Ammon's horn (tissue), 1 donor: ENCODE results near the gene MIAT.
A peak's percentile ranks its signal among the peaks of the same experiment; 100 is the strongest.
"Not testable (repeated sequence)": the region's sequence is repeated elsewhere in the genome, so short reads cannot be mapped to it uniquely, and the experiment has no call there.

Experiments
- DNase-seq: peaks from one replicate; pipeline ENCODE4 v3.0.0-alpha.2; 2016; ENCODE audit warnings: low spot score

The MIAT gene

DNA sequence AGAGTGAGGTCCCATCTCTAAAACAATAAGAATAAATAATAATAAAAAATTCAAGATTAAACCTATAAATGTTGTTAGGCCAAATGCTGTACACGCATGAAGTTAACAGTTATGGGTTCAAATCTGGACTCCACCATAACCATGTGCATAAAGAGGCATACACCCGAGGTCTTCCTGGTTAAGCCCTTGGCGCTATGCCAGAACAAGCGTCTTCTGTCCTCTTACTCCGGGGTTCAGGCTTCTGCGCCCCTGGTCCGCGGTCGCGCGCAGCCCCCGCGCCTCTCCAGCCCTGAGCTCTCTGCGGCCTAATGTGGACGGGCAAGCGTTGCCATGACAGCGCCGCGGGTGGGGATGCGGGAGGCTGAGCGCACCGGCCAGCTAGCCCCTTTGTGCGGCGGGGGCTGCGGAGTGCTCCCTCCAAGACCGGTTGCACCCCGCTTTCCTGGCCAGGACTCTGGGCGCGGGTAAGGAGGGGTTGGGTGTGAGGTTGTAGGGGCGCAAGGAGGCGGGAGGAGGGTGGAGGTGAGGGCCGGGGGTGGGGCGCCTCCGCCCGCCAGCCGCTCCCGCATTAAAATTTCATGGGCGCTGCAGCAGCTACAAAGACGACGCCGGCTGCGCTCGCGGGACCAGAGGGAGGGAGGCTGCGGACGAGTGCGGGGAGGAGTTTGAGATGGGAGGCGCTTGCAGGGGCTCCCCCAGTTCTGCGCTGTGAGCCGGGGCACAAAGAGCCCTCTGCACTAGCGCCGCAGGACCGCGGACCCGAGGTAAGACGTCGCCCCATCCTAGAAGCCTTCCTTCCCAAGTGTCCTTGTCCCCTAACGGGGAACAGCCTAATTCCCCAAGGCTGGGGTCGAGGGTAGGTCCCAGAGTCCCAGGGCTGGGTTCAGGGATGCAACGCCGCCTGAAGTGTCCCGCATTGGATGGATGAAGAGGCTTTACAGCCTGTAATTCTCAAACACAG is at the start of gene MIAT:
TSS of gene MIAT (plus strand) at position 698 of the 961 bp plus-strand sequence.
- peak; percentile 68 for DNase-seq

DNA sequence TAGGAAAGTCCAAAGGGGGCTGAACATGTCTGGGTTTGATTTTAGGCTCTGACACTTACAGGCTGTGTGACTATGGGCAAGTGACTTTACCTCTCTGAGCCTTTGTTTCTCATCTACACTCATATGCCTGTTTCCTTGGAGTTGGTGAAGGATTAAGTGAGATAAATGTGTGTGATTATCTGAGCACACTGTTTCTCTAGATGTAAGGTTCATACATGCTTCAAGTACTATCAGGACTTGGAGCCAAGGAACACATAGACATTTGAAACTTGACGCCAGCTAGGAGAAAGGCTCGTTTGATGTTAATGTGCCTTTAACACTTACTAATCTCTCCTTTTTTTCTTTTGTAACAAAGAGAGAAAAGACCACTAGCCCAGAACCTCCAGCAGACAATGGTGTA is 49.3 kb upstream of the MIAT start:
- DNase-seq = no peak

DNA sequence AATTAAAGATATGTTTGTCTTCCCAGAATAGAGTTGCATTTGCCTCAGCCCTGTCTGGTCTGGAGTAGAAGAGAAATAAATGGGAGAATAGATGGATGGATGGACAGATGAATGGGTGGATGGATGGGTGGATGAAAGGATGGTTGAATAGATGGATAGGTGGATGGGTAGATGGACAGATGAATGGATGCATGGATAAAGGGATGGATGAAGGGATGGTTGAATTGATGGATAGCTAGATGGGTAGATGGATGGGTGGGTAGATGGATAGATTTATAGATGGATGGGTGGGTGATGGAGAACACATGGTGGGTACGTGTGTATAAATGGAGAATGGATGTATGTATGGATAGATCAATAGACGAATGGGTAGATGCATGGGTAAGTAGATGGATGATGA is 48.1 kb upstream of the MIAT start:
- no peak for DNase-seq

DNA sequence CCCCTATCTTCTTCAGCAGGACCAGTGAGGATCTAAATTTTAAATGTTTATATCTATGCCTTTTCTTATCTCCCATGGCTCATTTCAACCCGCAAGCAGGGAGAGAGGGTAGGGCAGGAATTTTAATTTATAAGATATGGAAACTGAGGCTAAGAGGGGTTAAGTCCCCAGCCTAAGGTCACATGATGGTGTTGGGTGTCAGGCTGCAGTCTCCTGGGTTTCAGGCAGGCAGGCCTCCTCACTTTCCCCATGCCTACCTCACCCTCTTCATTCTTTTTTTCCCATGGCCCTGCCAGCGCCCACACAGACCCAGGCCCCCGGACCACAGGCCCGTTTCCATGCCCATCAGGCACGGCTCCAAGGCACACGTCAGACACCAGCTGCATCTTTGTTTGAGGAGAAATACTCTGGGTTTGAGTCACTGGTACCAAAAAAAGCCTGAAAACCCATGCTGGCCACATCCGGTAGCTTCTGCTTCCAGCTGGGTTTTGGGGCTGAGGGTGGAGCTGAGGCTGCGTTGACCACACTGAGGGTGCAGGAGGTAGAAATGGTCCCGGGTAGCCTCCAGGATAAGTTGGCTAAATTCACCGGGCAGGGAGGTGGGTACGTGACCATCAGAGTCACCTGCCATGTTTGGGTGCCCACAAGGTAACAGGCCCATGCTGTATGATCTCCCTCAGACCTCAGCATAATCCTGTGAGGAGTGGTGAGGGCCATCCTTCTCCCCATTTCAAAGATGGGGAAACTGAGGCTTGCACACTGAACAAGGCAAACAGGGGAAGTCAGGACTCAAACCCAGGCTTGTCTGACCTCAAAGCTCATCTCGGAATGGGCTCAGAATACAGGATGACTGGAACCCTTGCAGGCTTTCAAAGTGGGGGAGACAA is 47.1 kb upstream of the MIAT start:
- DNase-seq = peak; percentile 67

DNA sequence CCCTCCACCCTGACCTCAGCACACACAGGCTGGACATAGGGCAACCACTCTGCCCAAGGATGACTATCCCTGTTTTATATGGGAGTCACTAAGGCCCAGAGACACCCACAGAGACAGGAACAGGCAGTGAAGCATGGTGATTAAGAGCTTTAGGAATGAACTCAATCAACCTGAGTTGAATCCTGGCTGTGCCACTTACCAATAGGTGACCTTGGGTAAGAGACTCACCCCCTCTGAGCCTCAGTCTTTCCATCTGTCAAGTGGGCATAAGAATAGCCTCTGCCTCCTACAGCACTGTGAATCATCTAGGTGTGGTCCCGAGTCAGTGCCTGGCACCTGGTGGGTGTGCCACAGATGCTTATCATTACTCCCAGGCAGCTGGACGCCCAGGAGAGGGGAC is 46.4 kb upstream of the MIAT start:
- no peak for DNase-seq

DNA sequence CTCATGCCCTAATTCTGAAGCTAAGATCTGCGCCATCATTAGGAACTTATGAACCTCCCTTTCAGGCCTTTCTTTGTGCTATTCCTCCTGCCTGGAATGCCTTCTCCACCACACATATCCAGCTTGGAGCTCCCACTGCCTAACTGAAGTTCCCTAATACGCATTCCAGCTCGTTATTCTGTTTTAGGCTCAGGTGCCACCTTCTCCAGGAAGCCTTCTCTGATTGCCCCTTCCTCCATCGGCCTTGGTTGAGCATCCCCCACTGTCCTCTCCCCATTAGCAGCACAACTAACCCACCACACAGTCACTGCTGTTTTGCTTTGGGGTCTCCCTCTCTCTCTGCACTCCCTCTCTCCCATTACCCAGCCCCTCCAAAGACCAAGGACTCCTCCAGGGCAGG is 44.7 kb upstream of the MIAT start:
- no peak for DNase-seq

DNA sequence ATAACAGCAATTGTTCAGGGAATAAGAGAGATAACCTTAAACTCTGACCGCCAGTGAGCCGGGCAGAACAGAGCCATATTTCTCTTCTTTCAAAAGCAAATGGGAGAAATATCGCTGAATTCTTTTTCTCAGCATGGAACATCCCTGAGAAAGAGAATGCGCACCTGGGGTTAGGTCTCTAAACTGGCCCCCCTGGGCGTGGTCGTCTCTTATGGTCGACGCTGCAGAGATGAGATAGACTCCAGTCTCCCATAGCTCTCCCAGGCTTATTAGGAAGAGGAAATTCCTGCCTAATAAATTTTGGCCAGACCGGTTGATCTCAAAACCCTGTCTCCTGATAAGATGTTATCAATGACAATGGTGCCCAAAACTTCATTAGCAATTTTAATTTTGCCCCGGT is 43.6 kb upstream of the MIAT start:
- DNase-seq = not testable (repeated sequence)

DNA sequence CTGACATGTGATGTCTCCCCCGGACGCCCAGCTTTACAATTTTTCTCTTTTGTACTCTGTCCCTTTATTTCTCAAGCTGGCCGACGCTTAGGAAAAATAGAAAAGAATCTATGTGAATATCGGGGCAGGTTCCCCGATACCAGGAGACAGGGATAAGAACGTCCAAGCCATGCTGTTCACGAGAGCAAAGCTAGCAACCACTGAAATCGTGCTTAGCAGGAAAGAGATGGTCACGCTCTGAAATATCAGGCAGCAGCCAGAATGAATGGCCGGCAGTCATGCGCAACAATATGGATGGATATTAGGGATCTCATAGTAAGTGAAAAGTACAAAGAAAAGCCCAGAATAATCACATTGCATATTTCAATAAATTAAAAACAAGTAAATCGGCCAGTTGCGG is 43.1 kb upstream of the MIAT start:
- no peak for DNase-seq

DNA sequence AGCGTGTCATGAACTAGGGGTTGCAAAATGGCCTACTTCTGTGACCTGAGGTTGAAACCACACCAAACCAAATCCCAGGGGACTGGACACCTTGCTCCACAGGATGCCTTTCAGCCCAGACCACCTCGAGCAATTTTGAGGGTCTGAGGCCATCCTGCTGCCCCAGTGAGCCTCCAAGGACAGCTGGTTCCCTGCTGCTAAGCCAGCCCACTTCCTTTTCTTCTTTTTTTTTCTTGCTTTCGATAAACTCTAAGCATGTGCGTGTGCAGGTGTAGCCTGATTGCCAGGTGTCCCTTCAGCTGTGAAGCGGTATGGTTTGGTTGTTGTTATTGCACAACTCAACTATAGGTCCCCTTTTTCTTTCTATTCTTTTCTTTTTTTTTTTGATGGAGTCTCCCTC is 42.2 kb upstream of the MIAT start:
- no peak for DNase-seq

DNA sequence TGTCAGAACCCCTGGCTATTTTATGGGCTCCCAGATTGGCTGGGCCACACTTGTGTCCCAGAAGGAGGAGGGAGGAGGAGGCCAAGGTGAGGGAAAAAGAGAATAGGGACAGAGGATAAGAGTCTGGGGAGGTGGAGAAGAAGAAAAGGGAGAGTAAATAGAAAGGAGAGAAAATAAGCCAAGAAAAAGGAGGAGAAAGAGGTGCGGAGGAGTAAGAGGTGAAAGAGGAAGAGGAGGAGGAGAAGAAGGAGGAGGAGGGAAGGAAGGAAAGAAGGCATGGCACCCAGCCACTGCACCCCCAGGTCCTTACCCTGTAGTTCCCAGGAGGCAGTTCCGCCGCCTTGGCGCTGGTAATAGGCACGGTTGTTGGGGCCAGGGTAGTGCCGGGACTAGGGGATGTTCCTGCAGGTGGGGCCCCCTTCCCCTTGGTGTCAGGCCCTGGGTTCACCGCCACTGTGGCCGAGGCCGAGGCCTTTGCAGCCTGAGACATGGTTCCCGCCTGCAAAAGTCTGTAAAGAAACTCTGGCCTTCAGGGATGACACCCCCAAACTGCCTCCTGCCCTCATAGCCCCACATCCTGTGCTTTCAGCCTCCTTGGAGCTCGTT is 41.5 kb upstream of the MIAT start:
- no peak for DNase-seq

DNA sequence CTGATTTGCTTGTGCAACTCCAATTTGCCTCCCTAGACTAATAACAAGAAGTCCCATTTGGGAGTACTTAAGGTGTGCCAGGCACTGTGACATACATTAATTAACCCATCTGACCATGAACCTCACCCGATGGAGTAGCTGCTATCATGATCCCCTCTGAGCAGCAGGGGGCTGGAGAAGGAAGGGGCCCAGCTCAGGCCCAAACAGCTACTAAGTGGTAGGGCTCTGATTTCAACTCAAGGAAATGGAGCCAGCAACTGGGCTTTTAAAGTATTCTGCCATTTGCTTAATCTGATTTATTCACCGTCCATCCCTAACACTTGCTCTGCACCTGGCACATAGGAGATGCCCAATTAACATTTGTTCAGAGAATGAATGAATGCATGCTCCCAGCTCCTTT is 40.7 kb upstream of the MIAT start:
- DNase-seq = no peak

DNA sequence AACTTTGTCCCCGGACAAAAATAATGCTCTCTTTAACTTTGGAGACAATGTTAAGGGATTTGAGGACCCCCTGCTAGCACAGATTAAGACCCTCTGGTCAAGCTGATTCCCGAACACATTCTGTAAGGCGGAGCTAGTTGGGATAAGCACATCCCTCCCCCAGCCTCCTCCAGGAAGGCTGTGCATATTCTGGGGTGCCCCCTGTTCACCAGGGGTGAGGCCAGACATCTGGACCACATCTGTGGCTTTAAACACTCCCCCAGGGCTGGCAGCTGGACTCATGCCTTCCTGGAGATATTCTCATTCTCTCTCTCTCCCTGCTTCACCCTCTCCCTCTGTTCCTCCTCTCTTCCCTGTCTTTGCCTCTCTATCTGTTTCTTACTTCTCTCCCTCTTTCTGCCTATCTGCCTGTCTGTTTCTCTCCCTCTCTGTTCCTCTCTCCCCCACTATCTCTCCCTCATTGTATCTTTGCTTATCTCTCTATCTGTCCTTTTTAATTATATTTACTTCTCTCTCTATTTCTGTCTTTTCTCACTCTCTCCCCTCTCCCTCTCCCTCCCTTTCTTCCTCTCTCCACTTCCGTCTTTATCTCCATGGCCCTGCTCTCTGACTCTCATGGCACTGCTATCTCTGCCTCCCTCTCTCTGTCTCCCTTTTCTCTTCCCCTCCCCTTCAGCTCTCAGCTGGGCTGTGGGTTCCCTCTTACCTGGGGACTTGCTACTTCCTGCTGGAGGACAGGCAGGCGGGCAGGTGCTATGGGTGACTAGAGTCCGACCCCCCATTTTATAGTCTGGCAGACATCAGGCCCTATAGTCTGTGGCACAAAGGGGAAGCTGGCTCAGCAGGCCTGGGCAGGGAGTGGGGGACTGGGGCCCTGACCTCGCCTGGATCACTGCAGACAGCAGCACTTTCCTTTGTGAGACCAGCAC is 39.9 kb upstream of the MIAT start, which contains the start of gene CRYBB1:
TSS of gene CRYBB1 (minus strand) at position 757 of the 929 bp plus-strand sequence. CDS start 1,708 bp downstream, outside the sequence.
- peak; percentile 46 for DNase-seq

DNA sequence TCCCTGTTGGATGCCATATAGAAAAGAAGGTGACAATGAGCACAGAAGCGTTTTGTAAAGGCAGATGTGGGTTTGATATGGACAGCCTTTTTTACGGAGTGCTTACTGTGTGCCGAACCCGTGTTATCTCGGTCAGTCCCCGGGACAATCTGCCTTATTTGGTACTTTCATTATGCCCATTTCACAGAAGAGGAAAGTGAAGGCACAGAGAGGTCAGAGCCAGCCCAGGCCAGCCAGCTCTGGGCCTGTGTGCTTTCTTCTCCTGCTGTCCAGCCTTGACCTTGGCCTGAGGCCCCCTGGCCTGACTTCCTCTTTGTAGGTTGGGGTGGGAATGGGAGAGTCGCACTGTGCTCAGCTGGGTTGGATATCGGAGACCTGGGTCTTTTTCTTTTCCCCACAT is 38.9 kb upstream of the MIAT start:
- no peak for DNase-seq

DNA sequence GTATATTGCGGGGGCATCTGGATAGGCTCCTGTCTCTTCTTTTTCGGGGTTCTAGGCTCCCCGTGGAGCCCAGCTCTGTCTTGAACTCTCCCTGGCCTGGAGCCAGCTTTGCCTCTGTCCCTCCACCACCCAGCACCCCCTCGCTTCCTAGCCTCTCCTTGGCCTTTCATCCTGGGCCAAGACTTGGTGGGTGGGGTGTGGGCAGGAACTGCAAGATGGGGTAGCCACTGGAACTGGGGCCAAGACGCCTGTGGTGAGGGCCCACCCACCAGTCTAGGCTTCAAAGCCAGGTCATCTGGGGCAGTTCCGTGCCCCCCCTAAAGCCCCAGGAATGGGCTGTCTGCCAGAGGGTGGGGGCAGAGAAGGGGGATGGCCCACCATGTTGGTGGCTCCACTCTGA is 37.9 kb upstream of the MIAT start:
- DNase-seq = no peak

DNA sequence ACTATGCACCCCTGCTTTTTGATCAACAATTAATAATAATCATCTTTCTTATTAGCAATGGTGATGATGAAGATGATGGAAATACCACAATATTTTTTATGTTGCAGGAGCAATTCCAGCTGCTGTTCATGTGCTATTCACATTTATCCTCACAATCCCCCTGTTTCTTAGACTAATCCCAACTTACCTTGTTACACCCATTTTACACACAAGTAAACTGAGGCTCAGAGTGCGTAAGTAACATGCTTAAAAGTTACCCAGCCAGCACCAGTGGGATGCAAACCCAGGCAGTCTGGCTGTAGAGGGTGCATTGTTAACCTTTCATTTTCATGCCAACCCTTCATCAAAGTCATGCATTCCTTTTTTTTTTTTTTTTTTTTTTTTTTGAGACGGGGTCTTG is 37.2 kb upstream of the MIAT start:
- no peak for DNase-seq

DNA sequence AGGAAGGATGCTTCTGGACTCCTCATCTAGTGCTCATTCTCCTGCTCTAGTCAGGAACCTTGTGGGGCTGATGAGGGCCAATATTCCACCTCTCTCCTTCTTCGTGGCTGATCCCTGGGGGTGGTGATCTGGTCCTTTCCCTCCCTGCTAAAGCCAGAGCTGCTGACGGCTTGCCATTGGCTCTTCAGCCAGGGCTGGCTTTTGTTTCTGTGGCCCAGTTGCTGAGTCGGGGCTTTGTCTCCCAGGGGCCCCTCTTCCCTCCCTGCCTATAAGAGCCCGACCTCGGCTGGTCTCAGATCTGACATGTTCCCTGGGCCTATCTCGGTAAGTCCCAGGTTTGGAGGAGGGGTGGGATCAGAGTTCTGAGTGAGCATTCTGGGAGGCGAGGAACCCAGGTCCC is 35.7 kb upstream of the MIAT start, which contains the start of gene CRYBA4:
TSS of gene CRYBA4 (plus strand) at position 301 of the 400 bp plus-strand sequence. CDS start 634 bp downstream, outside the sequence.
- no peak for DNase-seq

DNA sequence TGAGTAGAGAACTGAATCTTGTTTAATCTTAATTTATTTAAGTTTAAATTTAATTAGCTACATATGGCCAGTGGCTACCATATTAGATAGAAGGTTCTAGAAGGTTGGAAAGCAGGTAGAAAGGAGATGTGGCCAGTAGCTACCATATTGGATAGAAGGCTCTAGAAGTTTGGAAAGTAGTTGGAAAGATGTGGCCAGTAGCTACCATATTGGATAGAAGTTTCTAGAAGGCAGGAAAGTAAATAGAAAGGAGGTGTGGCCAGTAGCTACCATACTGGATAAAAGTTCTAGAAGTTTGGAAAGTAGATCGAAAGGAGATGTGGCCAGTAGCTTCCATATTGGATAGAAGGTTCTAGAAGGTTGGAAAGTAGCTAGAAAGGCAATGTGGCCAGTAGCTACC is 33.4 kb upstream of the MIAT start:
- DNase-seq = no peak

DNA sequence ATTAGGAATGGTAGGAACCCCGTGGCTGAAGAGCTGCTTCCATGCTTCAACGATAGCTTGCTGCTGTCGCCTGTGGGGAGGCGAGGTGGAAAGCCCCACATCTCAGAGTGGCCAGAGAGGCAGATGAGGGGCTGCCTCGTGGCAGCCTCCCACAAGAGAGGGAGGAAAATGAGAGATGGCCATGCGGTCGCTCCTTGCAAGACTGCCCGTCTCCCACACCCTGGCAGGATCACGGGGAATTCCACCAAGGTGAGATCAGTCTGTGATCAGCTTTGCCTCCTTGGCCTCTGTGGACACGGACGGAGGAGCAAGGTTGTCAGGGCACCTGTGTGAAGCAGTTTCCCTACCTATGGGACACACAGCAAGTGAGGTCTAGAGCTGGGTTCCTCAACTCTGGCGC is 32.6 kb upstream of the MIAT start:
- DNase-seq = no peak

DNA sequence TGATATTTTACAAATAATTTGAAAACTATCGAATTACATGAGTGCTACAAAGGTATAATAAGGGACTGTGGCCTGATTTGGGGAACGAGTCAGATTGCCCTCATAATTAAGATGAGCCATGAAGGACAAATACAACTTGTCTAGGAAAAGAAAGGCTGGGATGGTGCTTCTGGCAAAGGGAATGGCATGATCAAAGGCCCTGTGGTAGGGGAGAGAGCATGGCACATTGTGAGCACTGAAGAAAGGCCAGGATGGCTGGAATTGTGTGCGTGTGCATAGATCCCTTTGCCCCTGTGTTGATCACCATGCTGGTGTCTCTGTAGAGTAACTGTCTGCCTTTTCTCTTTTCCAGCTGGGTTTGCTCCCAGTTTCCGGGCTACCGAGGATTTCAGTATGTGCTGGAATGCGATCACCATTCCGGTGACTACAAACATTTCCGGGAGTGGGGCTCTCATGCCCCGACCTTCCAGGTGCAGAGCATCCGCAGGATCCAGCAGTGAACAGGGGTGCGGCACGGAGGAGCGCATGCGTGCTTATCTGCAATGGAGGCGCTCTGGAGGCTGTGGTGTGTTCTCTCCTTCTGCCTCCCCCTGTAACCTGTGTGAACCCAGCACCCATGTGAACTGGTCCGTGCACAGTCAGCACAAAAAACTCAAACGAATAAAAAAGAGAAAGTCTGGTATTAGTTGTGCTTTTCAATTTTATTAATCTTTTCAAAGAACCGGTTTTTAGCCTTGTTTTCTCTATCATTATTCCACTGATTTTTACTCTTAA is 27.2 kb upstream of the MIAT start:
- DNase-seq = no peak

DNA sequence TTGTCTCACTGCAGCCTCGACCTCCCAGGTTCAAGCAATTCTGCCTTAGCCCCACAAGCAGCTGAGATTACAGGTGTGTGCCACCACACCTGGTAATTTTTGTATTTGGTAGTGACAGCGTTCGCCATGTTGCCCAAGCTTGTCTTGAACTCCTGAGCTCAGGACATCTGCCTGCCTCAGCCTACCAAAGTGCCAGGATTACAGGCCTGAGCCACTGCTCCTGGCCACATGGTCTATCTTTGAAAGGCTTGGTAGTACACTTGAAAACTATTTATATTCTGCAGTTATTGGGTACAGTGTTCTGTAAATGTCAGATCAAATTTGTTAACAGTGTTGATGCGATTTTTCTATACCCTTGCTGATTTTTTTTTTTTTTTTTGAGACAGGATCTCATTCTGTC is 26.1 kb upstream of the MIAT start:
- DNase-seq = no peak
